GM19438 (cell line): ENCODE measurements around the gene MARVELD1.
"Not testable (repeated sequence)": the region's sequence is repeated elsewhere in the genome, so short reads cannot be mapped to it uniquely, and the experiment has no call there.

ENCODE experiments used
- ATAC-seq: cut with Tn5 transposase; IDR thresholded peaks from one replicate; pipeline ENCODE4 v1.9.1; 2021; ENCODE audit warnings: low read depth; ENCODE audit not compliant: unreplicated experiment

MARVELD1 gene

GRCh38 chr10:97713339-97713825, at the start of gene MARVELD1:
Gene MARVELD1, plus strand, starts transcription at chr10:97713730. Its CDS starts 147 bp downstream, at chr10:97713877.
- ATAC-seq: no peak

- no peak for ATAC-seq
Measured at GRCh38 chr10:97664282-97664850, 49.2 kb upstream of the MARVELD1 start.

- no peak for ATAC-seq
Measured at GRCh38 chr10:97666992-97667391, 46.5 kb upstream of the MARVELD1 start.

GRCh38 chr10:97667463-97667862, 46.1 kb upstream of the MARVELD1 start:
- ATAC-seq: no peak

- no peak for ATAC-seq
Measured at GRCh38 chr10:97669571-97669970, 44.0 kb upstream of the MARVELD1 start.

- no peak for ATAC-seq
Measured at GRCh38 chr10:97673736-97674525, 39.6 kb upstream of the MARVELD1 start.

- ATAC-seq: no peak
Measured at GRCh38 chr10:97675222-97675621, 38.3 kb upstream of the MARVELD1 start.

- peak; percentile 57 for ATAC-seq
Measured at GRCh38 chr10:97676770-97677581, 36.6 kb upstream of the MARVELD1 start.

GRCh38 chr10:97679594-97679993, 33.9 kb upstream of the MARVELD1 start:
- ATAC-seq: no peak

- no peak for ATAC-seq
Measured at GRCh38 chr10:97682042-97682441, 31.5 kb upstream of the MARVELD1 start.

GRCh38 chr10:97683556-97684367, 29.8 kb upstream of the MARVELD1 start:
- ATAC-seq: no peak

GRCh38 chr10:97684368-97684713, 29.2 kb upstream of the MARVELD1 start:
- ATAC-seq: not testable (repeated sequence)

GRCh38 chr10:97684866-97685394, 28.6 kb upstream of the MARVELD1 start:
- ATAC-seq: no peak

GRCh38 chr10:97685395-97685958, 28.1 kb upstream of the MARVELD1 start:
- ATAC-seq: no peak

GRCh38 chr10:97686301-97686961, 27.1 kb upstream of the MARVELD1 start:
- ATAC-seq: no peak

- ATAC-seq: peak; percentile 90
Measured at GRCh38 chr10:97686962-97687784, 26.4 kb upstream of the MARVELD1 start, which contains the start of gene AVPI1. Gene AVPI1, minus strand, starts transcription at chr10:97687241. Its CDS starts 7,336 bp downstream, at chr10:97679905.

- no peak for ATAC-seq
Measured at GRCh38 chr10:97687785-97688781, 25.4 kb upstream of the MARVELD1 start.
